A673 (cell line): Measurements from ENCODE around the gene LAMA2.

Experiments used
- CTCF ChIP-seq: fragments of 300-800, 200-600 bp; sonication (generic); conservative IDR thresholded peaks from 2 replicates; pipeline ENCODE4 v1.5.1; 2017; ENCODE audit warnings: low read depth, mild to moderate bottlenecking, antibody characterized with exemption, low read length, moderate library complexity, mixed read lengths
- EZH2 ChIP-seq: fragments of 200-600 bp; sonication (generic); IDR thresholded peaks from 2 replicates; pipeline ENCODE4 v1.6.1; 2017; ENCODE audit warnings: borderline replicate concordance, low read depth, mild to moderate bottlenecking, mixed read lengths, antibody characterized with exemption, low read length; ENCODE audit not compliant: poor library complexity, severe bottlenecking

- no peak for TF ChIP-seq CTCF
- TF ChIP-seq EZH2, result no peak
Measured at GRCh38 chr6:129257196-129257595, 374.3 kb downstream of the LAMA2 start.
